GM12878 (cell line): ENCODE data around the gene TSHR.

ENCODE experiments used
- CBX5 ChIP-seq: sonication (generic); IDR thresholded peaks from 2 replicates; pipeline ENCODE4 v1.6.1; 2016; ENCODE audit warnings: low read depth, moderate library complexity, mild to moderate bottlenecking, inconsistent platforms
- EGR1 ChIP-seq, 2 experiments: IDR thresholded peaks; 1 replicate in 1 of 2; 2 replicates in 1 of 2; pipeline ENCODE4 v1.6.1; 2011 to 2012; ENCODE audit warnings: low read depth in 2 of 2, low read length in 2 of 2, borderline replicate concordance in 1 of 2, mild to moderate bottlenecking in 1 of 2, moderate library complexity in 1 of 2
- EP300 ChIP-seq, 2 experiments: fragments of 150-350 bp in 1 of 2; IDR thresholded peaks; 2 replicates each; pipeline ENCODE4 v1.6.1; 2011 to 2012; ENCODE audit warnings: low read depth in 2 of 2, low read length in 2 of 2, borderline replicate concordance in 1 of 2, improper control_type of control experiment in 1 of 2, inconsistent platforms in 1 of 2; ENCODE audit not compliant: control insufficient read depth in 1 of 2

GRCh38 chr14:80957613-80958012, 2.2 kb downstream of the TSHR start:
- TF ChIP-seq CBX5 (no peak), EGR1 (IDR thresholded peaks at IDR 0.05; ENCODE audit: borderline replicate concordance in 1 of 2, low read depth in 2 of 2, low read length in 2 of 2) (no peak), EP300 (IDR thresholded peaks at IDR 0.05; ENCODE audit: borderline replicate concordance in 1 of 2, control insufficient read depth in 1 of 2, low read depth in 2 of 2, low read length in 2 of 2) (no peak)
